ENCODE results near the gene SIL1.

DNA sequence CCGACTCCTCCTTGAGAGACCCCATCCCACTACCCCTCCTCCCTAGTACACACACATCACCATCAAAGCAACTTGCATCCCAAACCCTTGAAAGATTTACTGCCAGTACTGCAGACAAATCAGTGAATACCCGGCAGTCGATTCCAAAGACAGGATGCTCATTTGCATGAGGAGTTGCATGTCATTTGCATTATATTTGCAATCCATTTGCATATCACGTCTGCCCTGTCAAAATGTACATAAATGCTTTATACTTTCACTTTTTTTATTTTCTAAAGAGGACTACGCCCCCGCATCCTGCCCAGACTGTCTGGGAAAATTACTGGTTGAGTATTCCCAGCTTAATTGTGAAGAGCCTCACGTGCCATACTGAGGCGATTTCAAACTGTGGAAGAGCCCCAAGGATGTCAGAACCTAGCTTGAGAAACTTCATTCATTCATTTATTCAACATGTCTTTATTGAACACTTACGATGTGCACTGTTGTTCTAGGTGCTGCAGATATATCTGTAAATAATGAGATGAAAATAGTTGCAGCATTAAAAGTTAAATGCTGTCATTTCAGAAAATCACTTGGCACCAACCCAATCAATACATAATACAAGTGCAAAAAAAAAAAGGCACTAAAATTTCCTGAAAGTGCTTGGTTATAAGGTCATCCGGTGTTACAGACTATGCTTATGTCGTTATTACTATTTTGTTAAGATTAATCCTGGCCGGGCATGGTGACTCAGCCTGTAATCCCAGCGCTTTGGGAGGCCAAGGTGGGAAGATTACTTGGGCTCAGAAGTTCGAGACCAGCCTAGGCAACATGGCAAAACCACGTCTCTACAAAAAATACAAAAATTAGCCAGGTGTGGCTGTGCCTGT, 17.2 kb upstream of the SIL1 start:
- TF ChIP-seq, protein P1, sequence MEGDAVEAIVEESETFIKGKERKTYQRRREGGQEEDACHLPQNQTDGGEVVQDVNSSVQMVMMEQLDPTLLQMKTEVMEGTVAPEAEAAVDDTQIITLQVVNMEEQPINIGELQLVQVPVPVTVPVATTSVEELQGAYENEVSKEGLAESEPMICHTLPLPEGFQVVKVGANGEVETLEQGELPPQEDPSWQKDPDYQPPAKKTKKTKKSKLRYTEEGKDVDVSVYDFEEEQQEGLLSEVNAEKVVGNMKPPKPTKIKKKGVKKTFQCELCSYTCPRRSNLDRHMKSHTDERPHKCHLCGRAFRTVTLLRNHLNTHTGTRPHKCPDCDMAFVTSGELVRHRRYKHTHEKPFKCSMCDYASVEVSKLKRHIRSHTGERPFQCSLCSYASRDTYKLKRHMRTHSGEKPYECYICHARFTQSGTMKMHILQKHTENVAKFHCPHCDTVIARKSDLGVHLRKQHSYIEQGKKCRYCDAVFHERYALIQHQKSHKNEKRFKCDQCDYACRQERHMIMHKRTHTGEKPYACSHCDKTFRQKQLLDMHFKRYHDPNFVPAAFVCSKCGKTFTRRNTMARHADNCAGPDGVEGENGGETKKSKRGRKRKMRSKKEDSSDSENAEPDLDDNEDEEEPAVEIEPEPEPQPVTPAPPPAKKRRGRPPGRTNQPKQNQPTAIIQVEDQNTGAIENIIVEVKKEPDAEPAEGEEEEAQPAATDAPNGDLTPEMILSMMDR (IDR thresholded peaks at IDR 0.05; ENCODE audit: insufficient read depth, low read depth, low read length): no peak
- TF ChIP-seq EZH2 (IDR thresholded peaks at IDR 0.05; ENCODE audit: insufficient read depth, low read length): no peak
